SU-DHL-6 (cell line): ENCODE results near the gene DKK2.

Experiments used
- H2AFZ ChIP-seq: fragments of 200-600 bp; sonication (generic); 2 replicates; pipeline ENCODE4 v1.6.1; 2014; ENCODE audit warnings: low read depth, mild to moderate bottlenecking, moderate library complexity, mixed read lengths, antibody characterized with exemption, low read length; ENCODE audit not compliant: severe bottlenecking
- H3F3A ChIP-seq: fragments of 200-600 bp; shearing (Covaris generic); 2 replicates; pipeline ENCODE4 v1.6.0; 2016; ENCODE audit warnings: antibody characterized with exemption, mild to moderate bottlenecking; ENCODE audit not compliant: insufficient read depth
- H3K27ac ChIP-seq: fragments of 200-600 bp; sonication (generic); 2 replicates; pipeline ENCODE4 v1.5.1; 2016; ENCODE audit warnings: low read depth, mild to moderate bottlenecking, low read length, moderate library complexity, mixed read lengths
- H3K27me3 ChIP-seq: fragments of 200-600 bp; sonication (generic), shearing (Covaris generic); 2 replicates; pipeline ENCODE4 v1.6.0; 2014; ENCODE audit warnings: mild to moderate bottlenecking, low read length
- H3K36me3 ChIP-seq: fragments of 200-600 bp; sonication (generic); 2 replicates; pipeline ENCODE4 v1.6.1; 2014; ENCODE audit warnings: mild to moderate bottlenecking, low read length, mixed read lengths
- H3K4me2 ChIP-seq: fragments of 300-600, 200-600 bp; shearing (Covaris generic), sonication (generic); 2 replicates; pipeline ENCODE4 v1.6.0; 2014; ENCODE audit warnings: low read length, low read depth, mild to moderate bottlenecking; ENCODE audit not compliant: poor library complexity, severe bottlenecking
- H3K4me3 ChIP-seq: fragments of 200-600 bp; sonication (generic); 2 replicates; pipeline ENCODE4 v1.5.1; 2014; ENCODE audit warnings: antibody characterized with exemption, low read length, mild to moderate bottlenecking, mixed read lengths; ENCODE audit not compliant: insufficient read depth, poor library complexity, severe bottlenecking
- H3K79me2 ChIP-seq: fragments of 200-600 bp; sonication (generic); 2 replicates; pipeline ENCODE4 v1.6.1; 2014; ENCODE audit warnings: mild to moderate bottlenecking, low read length, moderate library complexity; ENCODE audit not compliant: insufficient read depth
- H3K9ac ChIP-seq: fragments of 200-600 bp; sonication (generic); 2 replicates; pipeline ENCODE4 v1.7.0; 2014; ENCODE audit warnings: mild to moderate bottlenecking, low read length
- H3K9me2 ChIP-seq: fragments of 200-600 bp; sonication (generic); replicated peaks from 2 replicates; pipeline ENCODE4 v1.6.1; 2014; ENCODE audit warnings: low read length; ENCODE audit not compliant: insufficient read depth
- H3K9me3 ChIP-seq: fragments of 200-600 bp; sonication (generic); 2 replicates; pipeline ENCODE4 v1.6.1; 2014; ENCODE audit warnings: low read length, mixed read lengths; ENCODE audit not compliant: insufficient read depth
- H4K20me1 ChIP-seq: fragments of 200-600 bp; sonication (generic); 2 replicates; pipeline ENCODE4 v1.6.1; 2014; ENCODE audit warnings: low read depth, mild to moderate bottlenecking, antibody characterized with exemption, low read length, moderate library complexity, mixed read lengths
- CTCF ChIP-seq: fragments of 200-600 bp; sonication (generic); IDR thresholded peaks from one replicate; pipeline ENCODE4 v1.5.1; 2017; ENCODE audit warnings: antibody characterized with exemption, mild to moderate bottlenecking, low read length, moderate library complexity; ENCODE audit not compliant: insufficient read depth, poor library complexity, severe bottlenecking
- EZH2phosphoT487 ChIP-seq: fragments of 200-600 bp; sonication (generic), shearing (Covaris generic); conservative IDR thresholded peaks from 2 replicates; pipeline ENCODE4 v1.6.1; 2018; ENCODE audit warnings: mild to moderate bottlenecking, antibody characterized with exemption, low read length, moderate library complexity, mixed read lengths

The DKK2 gene

GRCh38 chr4:107036584-107037198 lies 578 bp upstream of the DKK2 start:
- H3K27me3 ChIP-seq: no peaks in the 10 kb centered on the region
- no peak overlapping the region for H3K27ac ChIP-seq
- no peak overlapping the region for H3K4me3 ChIP-seq
- H3K9ac ChIP-seq: no peak overlapping the region
- H3K79me2 ChIP-seq: no peaks in the 10 kb centered on the region
- no peaks in the 10 kb centered on the region for H4K20me1 ChIP-seq
- H3K36me3 ChIP-seq: no peaks in the 10 kb centered on the region
- no peak for TF ChIP-seq CTCF
- no peak for TF ChIP-seq EZH2phosphoT487
- H3F3A ChIP-seq: no peaks in the 10 kb centered on the region
- H3K4me2 ChIP-seq: no peak overlapping the region
- no peaks in the 10 kb centered on the region for H3K9me2 ChIP-seq
- H3K9me3 ChIP-seq: no peaks in the 10 kb centered on the region
- no peak overlapping the region for H2AFZ ChIP-seq

GRCh38 chr4:107034996-107035818 lies 906 bp downstream of the DKK2 start:
- no peak for TF ChIP-seq EZH2phosphoT487
- no peak for TF ChIP-seq CTCF
- H3K9me3 ChIP-seq: no peaks in the 10 kb centered on the region
- no peaks in the 10 kb centered on the region for H3K9me2 ChIP-seq
- no peaks in the 10 kb centered on the region for H3K36me3 ChIP-seq
- H3K4me2 ChIP-seq: no peak overlapping the region
- no peak overlapping the region for H3K27ac ChIP-seq
- no peaks in the 10 kb centered on the region for H4K20me1 ChIP-seq
- no peak overlapping the region for H3K4me3 ChIP-seq
- no peaks in the 10 kb centered on the region for H3F3A ChIP-seq
- no peaks in the 10 kb centered on the region for H3K27me3 ChIP-seq
- no peaks in the 10 kb centered on the region for H3K79me2 ChIP-seq
- no peak overlapping the region for H3K9ac ChIP-seq
- no peak overlapping the region for H2AFZ ChIP-seq

- TF ChIP-seq CTCF: no peak
- TF ChIP-seq EZH2phosphoT487: no peak
- H3K9ac ChIP-seq: no peak overlapping the region
- no peaks in the 10 kb centered on the region for H3K9me3 ChIP-seq
- H4K20me1 ChIP-seq: no peaks in the 10 kb centered on the region
- H3K9me2 ChIP-seq: no peaks in the 10 kb centered on the region
- H3K79me2 ChIP-seq: no peaks in the 10 kb centered on the region
- no peaks in the 10 kb centered on the region for H3K36me3 ChIP-seq
- no peaks in the 10 kb centered on the region for H3K27me3 ChIP-seq
- no peak overlapping the region for H3K4me2 ChIP-seq
- no peaks in the 10 kb centered on the region for H3F3A ChIP-seq
- H3K4me3 ChIP-seq: no peak overlapping the region
- no peak overlapping the region for H2AFZ ChIP-seq
- H3K27ac ChIP-seq: no peak overlapping the region
Observed at GRCh38 chr4:107034091-107034995, 1.8 kb downstream of the DKK2 start.
